Nucleus accumbens (tissue), 56 donors: Measurements from ENCODE around the gene TNFRSF13B.

Source experiments
- DNase-seq, 56 donors: peaks; one replicate each; lab custom pipeline; 2025; lab: John Stamatoyannopoulos, UW

Gene TNFRSF13B

DNA sequence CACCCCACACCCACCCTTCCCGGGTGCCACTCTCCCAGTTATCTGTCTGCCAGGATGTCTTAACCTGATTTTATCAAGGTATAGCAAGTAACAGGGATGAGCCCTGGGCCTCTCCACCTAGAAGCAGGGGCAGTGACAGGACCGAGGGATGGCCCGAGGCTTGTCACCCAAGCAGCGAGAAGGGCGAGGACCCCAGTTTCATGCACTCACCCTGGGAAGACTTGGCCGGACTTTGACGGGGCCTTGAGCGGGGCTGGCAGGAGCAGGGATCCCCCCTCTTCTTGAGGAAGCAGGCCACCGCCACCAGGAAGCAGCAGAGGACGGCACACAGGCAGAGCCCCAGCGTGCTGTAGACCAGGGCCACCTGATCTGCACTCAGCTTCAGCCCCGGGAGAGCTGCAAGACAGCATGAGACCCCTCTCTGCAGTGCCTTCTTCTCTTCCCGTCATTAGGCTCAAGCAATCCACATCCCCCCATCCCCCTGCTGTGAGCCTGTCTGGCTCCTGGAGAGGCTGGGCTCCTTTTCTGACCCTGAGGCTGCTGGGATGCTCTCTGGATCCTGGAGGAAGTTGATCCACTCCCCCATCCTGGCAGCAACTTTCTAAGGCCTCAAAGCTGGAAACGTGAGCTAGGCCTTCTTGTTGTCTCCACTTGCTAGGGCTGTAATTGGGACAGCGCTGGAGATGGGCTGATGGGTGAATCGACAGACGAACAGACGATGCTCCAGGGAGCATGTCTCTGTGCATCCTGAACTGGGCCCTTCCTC lies 31.6 kb downstream of the TNFRSF13B start:
- no peak for DNase-seq

GRCh38 chr17:16939606-16940115 lies 32.3 kb downstream of the TNFRSF13B start:
- no peak for DNase-seq

DNA sequence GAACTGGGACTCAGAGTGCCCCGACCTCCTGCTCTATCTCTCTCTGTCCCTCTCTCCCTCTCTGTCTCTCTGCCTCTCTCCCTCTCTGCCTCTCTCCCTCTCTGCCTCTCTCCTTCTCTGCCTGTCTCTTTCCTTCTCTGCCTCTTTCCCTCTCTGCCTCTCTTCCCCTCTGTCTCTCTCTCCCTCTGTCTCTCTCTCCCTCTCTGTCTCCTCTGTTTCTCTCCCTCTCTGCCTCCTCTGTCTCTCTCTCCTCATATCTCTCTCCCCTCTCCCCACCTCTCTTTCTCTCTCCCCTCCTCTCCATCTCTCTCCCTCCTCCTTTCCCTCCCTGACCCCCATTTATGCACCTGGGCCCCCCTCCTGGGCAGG lies 32.7 kb downstream of the TNFRSF13B start:
- DNase-seq, result no peak

DNA sequence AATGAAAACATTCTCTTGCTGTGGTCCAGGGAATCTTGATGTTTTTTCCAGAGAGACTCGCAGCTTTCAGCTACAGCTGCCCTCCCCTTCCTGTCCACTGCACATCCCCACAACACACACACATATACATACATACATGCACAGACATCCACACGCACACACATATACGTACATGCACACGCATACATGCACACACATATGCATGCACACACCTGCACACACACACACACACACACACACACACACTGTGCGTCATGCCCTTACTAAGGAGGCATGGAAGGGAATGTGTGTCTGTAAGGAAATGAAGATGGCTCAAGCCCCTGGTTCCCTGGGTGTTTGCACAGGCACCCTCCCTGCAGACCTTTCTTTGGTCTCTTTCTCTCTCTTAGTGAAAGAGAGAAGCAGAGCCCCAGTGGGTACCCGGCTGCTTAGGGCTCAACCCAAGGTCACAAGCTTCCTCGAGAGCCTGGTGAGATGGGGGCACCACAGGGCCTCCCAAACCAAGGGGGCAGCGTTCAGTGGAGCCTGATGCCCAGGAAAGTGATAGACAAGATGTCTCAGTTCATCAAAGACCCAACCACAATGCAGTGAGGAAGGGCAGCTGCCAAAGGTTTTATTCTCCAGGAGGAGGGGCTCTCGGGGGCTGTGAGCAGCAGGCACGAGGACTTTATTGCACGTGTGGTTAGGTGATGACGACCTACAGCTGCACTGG lies 33.3 kb downstream of the TNFRSF13B start:
- DNase-seq, result no peak

DNA sequence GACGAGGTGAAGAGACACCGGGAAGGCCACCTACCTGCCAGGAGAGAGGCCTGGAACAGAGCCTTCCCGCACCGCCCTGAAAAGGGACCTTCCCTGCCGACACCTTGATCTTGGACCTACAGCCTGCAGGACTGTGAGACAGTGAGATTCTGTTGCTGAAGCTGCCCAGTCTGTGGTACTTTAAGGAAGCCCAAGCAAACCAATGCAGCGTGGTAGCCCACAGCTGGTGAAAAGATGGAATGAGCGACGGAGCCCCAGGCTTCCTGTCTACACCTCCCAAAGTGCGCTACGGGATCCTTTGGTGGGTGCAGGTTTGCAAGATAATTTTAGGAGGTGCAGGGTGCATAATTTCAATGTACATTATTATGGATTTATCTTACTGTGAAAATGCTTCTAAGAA lies 33.9 kb downstream of the TNFRSF13B start:
- DNase-seq, result no peak

DNA sequence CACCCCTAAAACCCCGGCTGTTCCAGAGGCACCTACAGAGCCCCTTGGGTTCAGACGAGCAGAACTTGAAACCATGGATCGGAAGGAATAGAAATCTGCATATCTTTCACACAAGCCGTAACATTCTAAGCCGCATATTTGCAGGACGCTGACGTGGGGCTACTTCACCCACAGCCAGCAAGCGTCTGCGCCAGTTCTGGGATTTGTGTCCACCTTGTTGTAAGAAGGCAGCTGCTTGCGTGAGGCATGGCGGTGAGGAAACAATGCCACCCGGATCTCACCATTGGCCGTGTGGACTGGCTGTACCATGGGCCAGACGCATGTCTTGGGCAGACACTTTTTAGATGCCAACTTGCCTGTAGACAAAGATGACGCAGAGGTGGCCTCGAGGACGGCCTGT lies 34.5 kb downstream of the TNFRSF13B start:
- no peak for DNase-seq

GRCh38 chr17:16936536-16937310 lies 35.2 kb downstream of the TNFRSF13B start:
- DNase-seq, result no peak

GRCh38 chr17:16935786-16936185 lies 36.1 kb downstream of the TNFRSF13B start:
- no peak for DNase-seq

DNA sequence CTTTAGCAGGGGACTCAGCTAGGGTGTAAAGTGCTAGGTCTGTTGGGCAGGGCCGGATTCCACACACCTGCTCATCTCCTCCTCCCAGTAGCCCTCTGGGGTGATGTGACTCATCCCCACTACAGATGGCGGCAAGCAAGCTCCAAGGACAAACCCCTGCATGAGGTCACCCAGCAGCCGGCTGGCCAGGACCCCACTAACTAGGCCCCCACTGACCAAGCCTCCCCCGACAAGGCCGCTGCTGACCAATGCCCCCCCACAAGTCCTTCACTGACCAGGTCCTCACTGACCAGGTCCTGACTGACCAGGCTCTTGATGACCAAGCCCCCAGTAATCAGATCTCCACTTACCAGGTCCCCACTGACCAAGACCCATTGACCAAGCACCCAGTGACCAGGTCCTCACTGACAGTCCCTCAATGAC lies 36.7 kb downstream of the TNFRSF13B start:
- no peak for DNase-seq

- no peak for DNase-seq
Measured at GRCh38 chr17:16934836-16935235, 37.1 kb downstream of the TNFRSF13B start.

- no peak for DNase-seq
Measured at GRCh38 chr17:16934133-16934795, 37.7 kb downstream of the TNFRSF13B start.

DNA sequence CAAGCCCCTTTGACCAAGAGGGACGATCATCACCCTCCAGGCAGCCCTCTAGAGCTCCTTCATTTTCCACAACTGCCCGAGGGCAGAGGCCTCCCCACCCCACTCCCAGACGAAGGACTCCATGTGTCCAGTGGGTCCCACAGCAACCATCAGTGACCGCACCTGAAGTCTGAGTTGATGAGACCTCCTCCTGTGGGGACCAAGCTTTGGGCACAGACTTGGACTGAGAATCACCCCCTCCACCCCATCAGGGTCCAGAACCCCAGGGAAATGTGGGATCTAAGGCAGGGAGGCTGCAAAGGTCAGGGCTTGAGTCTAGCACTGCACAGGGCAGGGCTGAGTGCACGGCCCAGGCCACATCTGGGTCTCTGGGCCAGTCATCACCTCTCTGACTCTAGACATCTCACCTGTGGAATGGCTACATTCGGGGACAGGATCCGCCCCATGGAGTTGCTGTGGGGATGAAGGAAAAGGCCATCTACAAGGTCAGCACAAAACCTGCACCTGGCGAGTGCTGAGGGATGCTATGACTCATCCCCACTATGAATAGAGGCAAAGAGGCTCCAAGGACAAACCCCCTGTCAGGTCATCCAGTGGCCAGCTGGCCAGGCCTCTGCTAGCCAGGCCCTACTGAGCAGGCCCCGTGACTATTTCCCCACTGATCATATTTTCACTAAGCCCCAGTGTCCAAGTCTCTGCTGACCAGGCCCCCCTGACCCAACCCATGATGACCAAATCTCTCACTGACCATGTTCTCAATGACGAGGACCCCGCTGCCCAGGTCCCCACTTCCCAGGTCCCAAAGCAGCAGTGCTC lies 38.4 kb downstream of the TNFRSF13B start:
- no peak for DNase-seq

DNA sequence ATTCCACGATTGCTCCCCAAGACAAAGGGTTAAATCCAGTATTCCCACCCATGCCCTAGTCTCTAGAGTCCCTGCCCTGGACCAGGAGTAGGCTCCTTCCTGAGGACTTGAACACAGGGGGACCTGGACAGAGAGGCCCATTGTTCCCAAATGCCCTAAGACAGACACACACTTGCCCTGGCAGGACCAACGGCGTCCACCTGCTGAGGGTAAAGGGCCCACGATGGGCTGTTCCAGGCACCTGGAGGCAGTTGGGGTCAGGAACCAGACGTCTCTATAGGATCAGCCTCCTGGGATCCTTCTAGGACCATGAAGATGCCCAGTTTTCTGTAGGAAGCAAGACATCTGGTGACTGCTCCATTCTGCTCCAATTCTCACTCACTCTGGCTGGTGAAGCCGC lies 39.3 kb downstream of the TNFRSF13B start:
- DNase-seq, result no peak

GRCh38 chr17:16932156-16932555 lies 39.8 kb downstream of the TNFRSF13B start:
- DNase-seq, result no peak

DNA sequence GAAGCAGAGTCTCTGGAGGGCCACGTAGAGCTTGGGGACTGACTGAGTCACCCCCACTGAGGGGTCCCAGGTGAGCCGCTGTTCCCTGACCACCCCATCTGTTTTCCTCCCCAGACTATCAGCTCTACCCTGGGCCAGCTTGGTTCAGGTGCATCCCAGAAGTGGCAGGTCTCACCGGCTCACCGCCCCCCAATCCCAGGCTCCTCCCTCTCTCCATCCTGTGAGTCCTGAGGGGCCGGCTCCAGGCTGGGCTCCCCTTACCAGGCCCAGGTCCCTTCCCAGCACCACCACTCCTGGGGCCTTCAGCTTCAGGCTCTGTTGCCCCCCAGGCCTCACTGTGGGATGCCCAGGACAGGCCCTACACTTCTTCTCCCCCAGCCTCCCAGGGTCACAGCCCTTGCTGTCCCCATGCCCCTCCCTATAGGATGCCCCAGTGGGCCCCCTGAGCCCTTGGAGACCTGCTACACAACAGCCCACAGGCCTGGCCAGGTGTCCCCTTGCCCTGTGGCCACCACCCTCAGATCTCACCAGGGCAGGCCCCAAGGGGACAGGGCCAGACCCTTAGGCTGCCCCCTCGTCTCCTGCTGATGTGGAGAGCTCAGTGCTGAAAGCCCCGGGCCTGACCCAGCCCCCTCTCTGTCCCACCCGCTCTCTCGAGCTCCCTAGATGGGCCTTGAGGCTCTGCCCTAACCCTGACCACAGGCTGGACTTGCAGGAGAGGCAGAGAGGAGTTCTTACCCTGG lies 40.4 kb downstream of the TNFRSF13B start:
- DNase-seq, result no peak

- DNase-seq, result no peak
Measured at GRCh38 chr17:16930571-16931317, 41.2 kb downstream of the TNFRSF13B start.

DNA sequence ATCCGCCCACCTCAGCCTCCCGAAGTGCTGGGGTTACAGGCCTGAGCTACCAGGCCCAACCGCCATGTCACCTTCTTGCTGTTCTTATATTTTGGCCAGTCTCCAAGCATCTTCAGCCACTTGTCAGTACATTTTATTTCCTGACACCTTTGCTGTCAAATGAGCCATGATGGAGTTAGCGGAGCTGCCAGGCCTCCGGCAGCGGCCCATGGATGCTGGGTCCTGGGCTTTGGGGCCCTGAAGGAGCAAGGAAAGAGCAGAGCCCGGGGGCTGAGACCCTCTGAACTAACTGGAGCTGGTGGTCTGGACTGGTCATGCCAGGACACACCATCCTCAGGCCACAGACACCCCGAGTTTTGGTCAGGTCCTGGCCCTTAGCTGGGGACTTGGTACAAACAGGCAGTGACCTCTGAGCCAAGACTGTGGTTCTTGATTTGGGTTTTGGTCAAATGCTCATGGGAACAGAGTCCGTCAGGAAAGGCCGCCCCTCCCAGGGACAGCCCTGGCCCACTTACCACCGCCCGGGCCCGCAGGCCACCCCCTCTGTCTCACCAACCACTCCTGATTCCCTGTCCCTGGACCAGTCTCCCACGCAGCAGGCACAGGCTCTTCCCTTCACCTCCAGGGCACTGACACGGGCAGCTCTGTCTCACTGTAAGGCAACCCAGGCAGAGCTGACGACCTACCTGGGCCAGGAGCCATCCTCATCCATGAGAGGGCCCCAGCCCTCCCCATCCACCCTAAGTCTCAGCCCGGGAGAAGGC lies 42.0 kb downstream of the TNFRSF13B start:
- DNase-seq, result no peak
